Measurements from ENCODE around the gene RAC2.

DNA sequence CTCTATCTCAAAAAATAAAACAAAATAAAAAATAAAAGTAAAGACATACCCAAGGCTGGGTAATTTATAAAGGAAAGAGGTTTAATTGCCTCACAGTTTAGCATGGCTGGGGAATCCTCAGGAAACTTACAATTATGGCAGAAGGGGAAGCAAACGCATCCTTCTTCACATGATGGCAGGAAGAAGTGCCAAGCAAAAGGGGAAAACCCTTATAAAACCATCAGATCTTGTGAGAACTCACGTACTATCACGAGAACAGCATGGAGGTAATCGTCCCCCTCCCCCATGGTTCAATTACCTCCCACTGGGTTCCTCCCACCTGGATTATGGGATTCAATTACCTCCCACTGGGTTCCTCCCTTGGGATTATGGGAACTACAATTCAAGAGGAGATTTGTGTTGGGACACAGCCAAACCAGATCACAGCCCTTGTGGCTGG is 23.5 kb downstream of the RAC2 start:
- TF ChIP-seq, protein P1, sequence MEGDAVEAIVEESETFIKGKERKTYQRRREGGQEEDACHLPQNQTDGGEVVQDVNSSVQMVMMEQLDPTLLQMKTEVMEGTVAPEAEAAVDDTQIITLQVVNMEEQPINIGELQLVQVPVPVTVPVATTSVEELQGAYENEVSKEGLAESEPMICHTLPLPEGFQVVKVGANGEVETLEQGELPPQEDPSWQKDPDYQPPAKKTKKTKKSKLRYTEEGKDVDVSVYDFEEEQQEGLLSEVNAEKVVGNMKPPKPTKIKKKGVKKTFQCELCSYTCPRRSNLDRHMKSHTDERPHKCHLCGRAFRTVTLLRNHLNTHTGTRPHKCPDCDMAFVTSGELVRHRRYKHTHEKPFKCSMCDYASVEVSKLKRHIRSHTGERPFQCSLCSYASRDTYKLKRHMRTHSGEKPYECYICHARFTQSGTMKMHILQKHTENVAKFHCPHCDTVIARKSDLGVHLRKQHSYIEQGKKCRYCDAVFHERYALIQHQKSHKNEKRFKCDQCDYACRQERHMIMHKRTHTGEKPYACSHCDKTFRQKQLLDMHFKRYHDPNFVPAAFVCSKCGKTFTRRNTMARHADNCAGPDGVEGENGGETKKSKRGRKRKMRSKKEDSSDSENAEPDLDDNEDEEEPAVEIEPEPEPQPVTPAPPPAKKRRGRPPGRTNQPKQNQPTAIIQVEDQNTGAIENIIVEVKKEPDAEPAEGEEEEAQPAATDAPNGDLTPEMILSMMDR (conservative IDR thresholded peaks at IDR 0.05; ENCODE audit: low read depth, low read length), result no peak
- TF ChIP-seq EZH2 (IDR thresholded peaks at IDR 0.05; ENCODE audit: low read length, unreplicated experiment), result no peak
